Measurements from ENCODE around the gene PSMC4.

The PSMC4 gene

DNA sequence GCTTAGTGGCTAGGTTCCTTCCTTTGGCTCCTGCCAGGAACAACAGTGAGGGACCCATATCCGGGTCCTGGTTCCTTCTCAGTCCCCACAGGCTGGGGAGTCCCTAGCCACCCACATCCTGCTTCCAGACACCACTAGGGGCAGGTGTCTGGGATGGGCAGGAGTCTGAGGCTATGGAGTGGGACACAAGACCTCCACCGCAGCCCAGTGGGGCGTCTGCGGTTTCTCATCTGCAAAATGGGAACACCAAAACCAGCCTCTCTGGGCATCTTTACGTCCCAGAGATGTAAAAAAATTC, 35.7 kb upstream of the PSMC4 start:
- Histone ChIP-seq H3K4me3 (ENCODE audit: low read depth in 1 of 2, low read length in 1 of 2) (no peak overlapping the region), H3K4me1 (ENCODE audit: control insufficient read depth in 1 of 2, insufficient read depth in 1 of 2, low read depth in 1 of 2, low read length in 1 of 2) (peaks cover 0 to 23% of the 10 kb centered on the region in 2 experiments), H3K9me3 (no peaks in the 10 kb centered on the region), H3K27me3 (peaks cover 96% of the 10 kb centered on the region), H3K27ac (no peak overlapping the region), H3K36me3 (no peaks in the 10 kb centered on the region)
- TF ChIP-seq, protein P1, sequence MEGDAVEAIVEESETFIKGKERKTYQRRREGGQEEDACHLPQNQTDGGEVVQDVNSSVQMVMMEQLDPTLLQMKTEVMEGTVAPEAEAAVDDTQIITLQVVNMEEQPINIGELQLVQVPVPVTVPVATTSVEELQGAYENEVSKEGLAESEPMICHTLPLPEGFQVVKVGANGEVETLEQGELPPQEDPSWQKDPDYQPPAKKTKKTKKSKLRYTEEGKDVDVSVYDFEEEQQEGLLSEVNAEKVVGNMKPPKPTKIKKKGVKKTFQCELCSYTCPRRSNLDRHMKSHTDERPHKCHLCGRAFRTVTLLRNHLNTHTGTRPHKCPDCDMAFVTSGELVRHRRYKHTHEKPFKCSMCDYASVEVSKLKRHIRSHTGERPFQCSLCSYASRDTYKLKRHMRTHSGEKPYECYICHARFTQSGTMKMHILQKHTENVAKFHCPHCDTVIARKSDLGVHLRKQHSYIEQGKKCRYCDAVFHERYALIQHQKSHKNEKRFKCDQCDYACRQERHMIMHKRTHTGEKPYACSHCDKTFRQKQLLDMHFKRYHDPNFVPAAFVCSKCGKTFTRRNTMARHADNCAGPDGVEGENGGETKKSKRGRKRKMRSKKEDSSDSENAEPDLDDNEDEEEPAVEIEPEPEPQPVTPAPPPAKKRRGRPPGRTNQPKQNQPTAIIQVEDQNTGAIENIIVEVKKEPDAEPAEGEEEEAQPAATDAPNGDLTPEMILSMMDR (IDR thresholded peaks at IDR 0.05) = no peak

GRCh38 chr19:39936020-39936419, 34.9 kb upstream of the PSMC4 start:
- H3K27me3 ChIP-seq = peaks cover 89% of the 10 kb centered on the region
- H3K9me3 ChIP-seq = no peaks in the 10 kb centered on the region
- no peaks in the 10 kb centered on the region for H3K36me3 ChIP-seq
- TF ChIP-seq, protein P1 (IDR thresholded peaks at IDR 0.05) = no peak
- H3K4me3 ChIP-seq (ENCODE audit: low read depth in 1 of 2, low read length in 1 of 2) = no peak overlapping the region
- no peak overlapping the region for H3K27ac ChIP-seq
- H3K4me1 ChIP-seq (ENCODE audit: control insufficient read depth in 1 of 2, insufficient read depth in 1 of 2, low read depth in 1 of 2, low read length in 1 of 2) = peaks cover under 1 to 28% of the 10 kb centered on the region in 2 experiments

GRCh38 chr19:39936622-39937021, 34.3 kb upstream of the PSMC4 start:
- TF ChIP-seq, protein P1 (IDR thresholded peaks at IDR 0.05) = no peak
- Histone ChIP-seq H3K27ac (no peak overlapping the region), H3K4me3 (ENCODE audit: low read depth in 1 of 2, low read length in 1 of 2) (no peak overlapping the region), H3K36me3 (no peaks in the 10 kb centered on the region), H3K9me3 (no peaks in the 10 kb centered on the region), H3K27me3 (peaks cover 83% of the 10 kb centered on the region), H3K4me1 (ENCODE audit: control insufficient read depth in 1 of 2, insufficient read depth in 1 of 2, low read depth in 1 of 2, low read length in 1 of 2) (peaks cover 6 to 34% of the 10 kb centered on the region in 2 experiments)

GRCh38 chr19:39937094-39937720, 33.8 kb upstream of the PSMC4 start:
- H3K27me3 ChIP-seq = peaks cover 77% of the 10 kb centered on the region
- H3K4me3 ChIP-seq (ENCODE audit: low read depth in 1 of 2, low read length in 1 of 2) = peak overlapping the region in 1 of 2 experiments; percentile 19
- no peaks in the 10 kb centered on the region for H3K36me3 ChIP-seq
- TF ChIP-seq, protein P1 (IDR thresholded peaks at IDR 0.05) = no peak
- peaks cover 12 to 40% of the 10 kb centered on the region in 2 experiments for H3K4me1 ChIP-seq (ENCODE audit: control insufficient read depth in 1 of 2, insufficient read depth in 1 of 2, low read depth in 1 of 2, low read length in 1 of 2)
- H3K27ac ChIP-seq = no peak overlapping the region
- no peaks in the 10 kb centered on the region for H3K9me3 ChIP-seq

DNA sequence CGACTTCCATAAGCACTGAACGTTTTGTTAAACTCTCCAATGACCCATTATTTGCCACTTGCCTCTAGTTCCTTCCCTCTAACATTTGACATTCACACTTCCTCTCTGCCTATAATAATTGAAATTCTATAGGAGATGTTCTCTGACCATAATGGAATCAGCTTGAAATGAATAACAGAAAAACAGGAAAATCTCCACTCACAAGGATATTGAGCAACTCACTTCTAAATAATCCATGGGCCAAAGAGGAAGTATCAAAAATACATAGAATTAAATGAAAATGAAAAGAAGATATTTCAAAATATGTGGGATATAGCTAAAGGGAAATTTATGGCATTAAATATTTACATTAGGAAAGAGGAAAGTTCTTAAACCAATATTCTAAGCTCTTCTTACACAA, 33.2 kb upstream of the PSMC4 start:
- Histone ChIP-seq H3K27ac (no peak overlapping the region), H3K4me3 (ENCODE audit: low read depth in 1 of 2, low read length in 1 of 2) (peak overlapping the region in 1 of 2 experiments; percentile 19), H3K4me1 (ENCODE audit: control insufficient read depth in 1 of 2, insufficient read depth in 1 of 2, low read depth in 1 of 2, low read length in 1 of 2) (peaks cover 16 to 46% of the 10 kb centered on the region in 2 experiments), H3K36me3 (no peaks in the 10 kb centered on the region), H3K9me3 (no peaks in the 10 kb centered on the region), H3K27me3 (peaks cover 71% of the 10 kb centered on the region)
- TF ChIP-seq, protein P1 (IDR thresholded peaks at IDR 0.05) = no peak

Data from neutrophil (primary cell).